ENCODE results near the gene CUBN.

- TF ChIP-seq, protein P1, sequence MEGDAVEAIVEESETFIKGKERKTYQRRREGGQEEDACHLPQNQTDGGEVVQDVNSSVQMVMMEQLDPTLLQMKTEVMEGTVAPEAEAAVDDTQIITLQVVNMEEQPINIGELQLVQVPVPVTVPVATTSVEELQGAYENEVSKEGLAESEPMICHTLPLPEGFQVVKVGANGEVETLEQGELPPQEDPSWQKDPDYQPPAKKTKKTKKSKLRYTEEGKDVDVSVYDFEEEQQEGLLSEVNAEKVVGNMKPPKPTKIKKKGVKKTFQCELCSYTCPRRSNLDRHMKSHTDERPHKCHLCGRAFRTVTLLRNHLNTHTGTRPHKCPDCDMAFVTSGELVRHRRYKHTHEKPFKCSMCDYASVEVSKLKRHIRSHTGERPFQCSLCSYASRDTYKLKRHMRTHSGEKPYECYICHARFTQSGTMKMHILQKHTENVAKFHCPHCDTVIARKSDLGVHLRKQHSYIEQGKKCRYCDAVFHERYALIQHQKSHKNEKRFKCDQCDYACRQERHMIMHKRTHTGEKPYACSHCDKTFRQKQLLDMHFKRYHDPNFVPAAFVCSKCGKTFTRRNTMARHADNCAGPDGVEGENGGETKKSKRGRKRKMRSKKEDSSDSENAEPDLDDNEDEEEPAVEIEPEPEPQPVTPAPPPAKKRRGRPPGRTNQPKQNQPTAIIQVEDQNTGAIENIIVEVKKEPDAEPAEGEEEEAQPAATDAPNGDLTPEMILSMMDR (IDR thresholded peaks at IDR 0.05) = no peak
- no peak for TF ChIP-seq ZFX (IDR thresholded peaks at IDR 0.05; ENCODE audit: borderline replicate concordance)
These were observed 235.9 kb downstream of the CUBN start for GRCh38 chr10:16893664-16894063.

All from 22Rv1 (cell line).